Posterior cingulate gyrus (tissue), 11 donors: Measurements from ENCODE around the gene TRPM3.

Source experiments
- DNase-seq, 10 donors: peaks; one replicate each; pipeline versions ENCODE4 v3.0.0 to v3.0.0-alpha.2; 2020 to 2021; ENCODE audit warnings: mixed read lengths in 3 of 10
- intact Hi-C: fragments of 100-400 bp; cut with DNase I; formaldehyde crosslinking; loops from one replicate; pipeline ENCODE4 v1.15.1; 2023

Gene TRPM3

GRCh38 chr9:70917277-70917676 is 204.1 kb downstream of the TRPM3 start:
- intact Hi-C loops, result no loop called here
- peak in 2 of 10 donors; percentile 55 to 68 for DNase-seq

GRCh38 chr9:70911791-70912190 is 209.6 kb downstream of the TRPM3 start:
- DNase-seq, result no peak
- intact Hi-C loops, result no loop called here

GRCh38 chr9:70910598-70910997 is 210.8 kb downstream of the TRPM3 start:
- intact Hi-C loops, result no loop called here
- DNase-seq, result no peak

- DNase-seq, result peak in 4 of 10 donors; percentile 3 to 63 (median 37)
- intact Hi-C loops, result no loop called here
Observed at GRCh38 chr9:70902692-70903131, 218.7 kb downstream of the TRPM3 start.

GRCh38 chr9:70902171-70902570 is 219.2 kb downstream of the TRPM3 start:
- DNase-seq, result no peak
- intact Hi-C loops, result no loop called here

GRCh38 chr9:70901746-70902145 is 219.7 kb downstream of the TRPM3 start:
- no peak for DNase-seq
- intact Hi-C loops, result no loop called here

- no peak for DNase-seq
Observed at GRCh38 chr9:70901013-70901412, 220.4 kb downstream of the TRPM3 start.

GRCh38 chr9:70893580-70894122 is 227.8 kb downstream of the TRPM3 start:
- no peak for DNase-seq
- intact Hi-C loops, result no loop called here

More at GRCh38 chr9:70901013-70901412, 220.4 kb downstream of the TRPM3 start:
- intact Hi-C loops, result no loop called here

- intact Hi-C loops, result no loop called here
- no peak for DNase-seq
Observed at GRCh38 chr9:70888471-70888870, 232.9 kb downstream of the TRPM3 start.

GRCh38 chr9:70887826-70888225 is 233.6 kb downstream of the TRPM3 start:
- intact Hi-C loops, result no loop called here
- DNase-seq, result no peak

- intact Hi-C loops, result no loop called here
- no peak for DNase-seq
Observed at GRCh38 chr9:70883963-70884793, 237.2 kb downstream of the TRPM3 start.

GRCh38 chr9:70883056-70883455 is 238.4 kb downstream of the TRPM3 start:
- no peak for DNase-seq
- intact Hi-C loops, result no loop called here

GRCh38 chr9:70881333-70881732 is 240.1 kb downstream of the TRPM3 start:
- intact Hi-C loops, result no loop called here
- no peak for DNase-seq

- intact Hi-C loops, result no loop called here
- no peak for DNase-seq
Observed at GRCh38 chr9:70880535-70880934, 240.9 kb downstream of the TRPM3 start.

GRCh38 chr9:70878576-70878975 is 242.8 kb downstream of the TRPM3 start:
- DNase-seq, result no peak
- intact Hi-C loops, result no loop called here

GRCh38 chr9:70874451-70874850 is 247.0 kb downstream of the TRPM3 start:
- no peak for DNase-seq
- intact Hi-C loops, result no loop called here

- DNase-seq, result no peak
- intact Hi-C loops, result no loop called here
Observed at GRCh38 chr9:70873506-70873905, 247.9 kb downstream of the TRPM3 start.

GRCh38 chr9:70868661-70869652 is 252.5 kb downstream of the TRPM3 start:
- no peak for DNase-seq
- intact Hi-C loops, result no loop called here

GRCh38 chr9:70868041-70868440 is 253.4 kb downstream of the TRPM3 start:
- intact Hi-C loops, result no loop called here
- DNase-seq, result no peak

- intact Hi-C loops, result no loop called here
- DNase-seq, result no peak
Observed at GRCh38 chr9:70865471-70865870, 255.9 kb downstream of the TRPM3 start.

- intact Hi-C loops, result no loop called here
- DNase-seq, result no peak
Observed at GRCh38 chr9:70861797-70862196, 259.6 kb downstream of the TRPM3 start.
